Activated CD4-positive, alpha-beta T cell treated with anti-CD3 and anti-CD28 coated beads for 1 hour (primary cell): Measurements from ENCODE around the gene C3orf49.

Source experiments
- DNase-seq: peaks from one replicate; pipeline ENCODE4 v3.0.0-alpha.2; 2020

C3orf49 gene

DNA sequence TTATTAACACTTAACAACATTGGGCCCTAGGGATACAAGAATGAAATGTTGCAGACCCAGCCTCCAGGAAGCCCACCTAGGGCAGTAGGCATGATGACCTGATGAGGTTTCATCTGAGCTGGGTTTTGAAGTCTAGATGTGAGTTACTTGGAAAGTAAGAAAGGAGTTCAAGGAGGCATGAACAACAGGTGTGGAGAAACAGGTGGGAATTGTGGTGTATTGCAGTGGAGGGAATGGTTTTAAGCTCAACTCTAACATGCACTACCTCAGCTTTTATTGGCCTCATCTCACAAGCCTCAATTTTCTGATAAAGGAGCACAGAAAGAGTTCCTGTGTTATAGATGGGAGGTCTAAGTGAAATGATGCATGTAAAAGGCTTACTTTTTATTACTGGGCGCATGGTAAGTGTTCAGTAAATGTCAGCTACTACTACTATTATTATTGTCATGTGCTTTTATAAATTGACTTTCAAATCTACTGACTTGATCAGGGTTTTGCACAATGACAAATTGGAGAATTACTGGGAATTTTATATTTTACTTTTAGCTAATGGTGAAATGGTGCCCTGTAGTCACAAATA, 73.8 kb downstream of the C3orf49 start:
- no peak for DNase-seq

DNA sequence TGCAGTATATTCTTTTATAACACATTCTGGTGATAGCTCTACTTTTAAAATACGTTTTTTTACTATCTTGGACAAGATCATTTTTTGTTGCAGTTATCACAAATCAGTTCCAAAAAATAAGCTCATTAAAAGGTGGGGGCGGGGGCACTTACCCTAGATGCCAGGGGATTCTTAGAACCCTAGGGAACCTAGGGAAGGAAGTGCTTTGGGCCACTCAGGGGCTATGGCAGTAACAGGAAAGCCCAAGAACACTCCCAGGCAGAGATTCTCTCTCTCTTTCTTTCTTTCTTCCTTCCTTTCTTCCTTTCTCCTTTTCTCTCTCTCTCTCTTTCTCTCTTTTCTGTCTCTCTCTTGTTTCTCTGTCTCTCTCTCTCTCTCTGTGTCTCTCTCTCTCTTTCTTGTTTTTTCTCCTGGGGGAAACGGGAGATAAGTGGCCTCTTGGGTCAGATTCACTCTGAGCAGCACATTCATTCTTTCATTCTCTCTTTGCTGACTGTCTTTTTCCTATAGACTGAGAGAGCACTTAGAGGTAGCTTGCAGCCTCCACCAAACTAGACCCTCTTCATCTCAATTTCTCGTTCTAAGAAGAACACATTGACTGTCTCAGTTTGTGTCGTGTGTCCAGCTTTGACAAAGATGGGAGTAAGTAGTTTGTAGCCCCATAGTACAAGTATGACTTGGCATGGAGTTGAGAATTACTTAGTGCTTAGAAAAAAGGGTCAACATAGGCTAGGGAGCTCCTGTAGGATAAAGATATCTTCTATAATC, 76.5 kb downstream of the C3orf49 start:
- no peak for DNase-seq

DNA sequence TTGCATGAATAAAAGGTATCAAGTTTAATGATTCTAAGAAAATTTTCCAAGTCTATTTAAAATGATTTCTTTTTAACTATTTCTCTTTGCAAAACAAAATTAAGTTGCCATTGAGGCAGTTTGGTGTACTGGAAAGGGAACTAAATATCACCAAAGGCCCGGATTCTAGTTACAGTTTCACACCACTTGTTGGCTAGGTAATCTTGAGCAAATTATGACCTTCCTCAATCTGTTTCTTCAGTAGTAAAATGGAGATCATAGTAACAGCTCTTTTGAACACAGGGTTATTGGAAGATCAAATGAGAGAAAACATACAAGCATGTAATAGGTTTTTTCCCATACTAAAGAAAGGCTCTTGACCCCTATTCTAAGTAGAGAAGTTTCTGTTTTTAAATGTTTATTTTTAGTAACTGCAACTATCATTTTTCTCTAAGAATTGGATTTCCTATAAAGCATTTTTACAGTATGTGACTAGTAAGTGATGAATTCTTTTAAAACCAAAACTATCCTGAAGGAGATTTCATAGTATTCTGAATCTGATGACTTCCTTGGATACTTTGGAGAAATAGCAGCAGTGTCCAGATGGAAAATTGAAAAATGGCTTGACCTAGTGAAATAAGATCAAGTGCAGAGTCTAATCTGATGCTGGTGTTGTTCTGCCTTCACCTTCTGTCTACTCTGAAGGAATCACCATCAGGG, 77.4 kb downstream of the C3orf49 start:
- DNase-seq = no peak
